Effector memory CD8-positive, alpha-beta T cell (primary cell): ENCODE results near the gene SPATA2.

ENCODE experiments used
- ATAC-seq: fragments of 150-1000 bp; cut with Tn5 transposase; replicated peaks from 2 replicates; pipeline ENCODE4 v1.10.0; 2021; ENCODE audit warnings: mild to moderate bottlenecking, moderate library complexity
- DNase-seq, 3 experiments: peaks; one replicate each; pipeline ENCODE4 v3.0.0; 2021
- H3K27ac Mint-ChIP-seq, 2 donors: one replicate each; pipeline ENCODE4 v1.8.0; 2022; ENCODE audit warnings: mild to moderate bottlenecking in 2 of 2, mixed read lengths in 2 of 2, moderate library complexity in 2 of 2
- H3K27me3 Mint-ChIP-seq, 2 donors: one replicate each; pipeline ENCODE4 v1.8.0; 2022; ENCODE audit warnings: mixed read lengths in 2 of 2
- H3K36me3 Mint-ChIP-seq: one replicate; pipeline ENCODE4 v1.8.0; 2022; ENCODE audit warnings: mild to moderate bottlenecking, moderate library complexity, mixed read lengths; ENCODE audit not compliant: insufficient read depth
- H3K4me1 Mint-ChIP-seq, 2 donors: one replicate each; pipeline ENCODE4 v1.8.0; 2022; ENCODE audit warnings: low read depth in 2 of 2, mixed read lengths in 2 of 2
- H3K4me3 Mint-ChIP-seq, 2 donors: one replicate each; pipeline ENCODE4 v1.8.0; 2022; ENCODE audit warnings: mild to moderate bottlenecking in 2 of 2, mixed read lengths in 2 of 2, moderate library complexity in 2 of 2
- H3K9me3 Mint-ChIP-seq, 2 donors: one replicate each; pipeline ENCODE4 v1.8.0; 2022; ENCODE audit warnings: mixed read lengths in 2 of 2

The SPATA2 gene

GRCh38 chr20:49880177-49880576, 35.2 kb downstream of the SPATA2 start:
- peaks cover 46% of the 10 kb centered on the region for H3K36me3 Mint-ChIP-seq
- no peaks in the 10 kb centered on the region for H3K27me3 Mint-ChIP-seq
- no peak for DNase-seq
- no peak overlapping the region for H3K4me3 Mint-ChIP-seq
- no peak for ATAC-seq
- no peaks in the 10 kb centered on the region for H3K9me3 Mint-ChIP-seq
- no peaks in the 10 kb centered on the region for H3K4me1 Mint-ChIP-seq
- H3K27ac Mint-ChIP-seq = peak overlapping the region in 1 of 2 donors; percentile 76

- H3K36me3 Mint-ChIP-seq = peaks cover 50% of the 10 kb centered on the region
- no peak overlapping the region for H3K4me3 Mint-ChIP-seq
- DNase-seq (no peak), ATAC-seq (no peak)
- H3K9me3 Mint-ChIP-seq = no peaks in the 10 kb centered on the region
- no peaks in the 10 kb centered on the region for H3K27me3 Mint-ChIP-seq
- H3K4me1 Mint-ChIP-seq = peaks cover 0 to 3% of the 10 kb centered on the region in 2 donors
- no peak overlapping the region for H3K27ac Mint-ChIP-seq
Measured at GRCh38 chr20:49878977-49879376, 36.4 kb downstream of the SPATA2 start.

- Mint-ChIP-seq H3K4me1 (peaks cover 0 to 3% of the 10 kb centered on the region in 2 donors), H3K27ac (peak overlapping the region in 1 of 2 donors; percentile 58), H3K27me3 (no peaks in the 10 kb centered on the region), H3K4me3 (no peak overlapping the region), H3K9me3 (no peaks in the 10 kb centered on the region), H3K36me3 (peaks cover 57% of the 10 kb centered on the region)
- DNase-seq (no peak), ATAC-seq (no peak)
Measured at GRCh38 chr20:49877386-49877921, 37.9 kb downstream of the SPATA2 start.

- no peak for ATAC-seq
- H3K4me3 Mint-ChIP-seq = no peak overlapping the region
- no peaks in the 10 kb centered on the region for H3K27me3 Mint-ChIP-seq
- H3K36me3 Mint-ChIP-seq = peaks cover 54% of the 10 kb centered on the region
- peaks cover 3 to 4% of the 10 kb centered on the region in 2 donors for H3K4me1 Mint-ChIP-seq
- H3K9me3 Mint-ChIP-seq = no peaks in the 10 kb centered on the region
- no peak for DNase-seq
- H3K27ac Mint-ChIP-seq = peak overlapping the region; percentile 79 to 80
Measured at GRCh38 chr20:49874696-49875095, 40.6 kb downstream of the SPATA2 start.

DNA sequence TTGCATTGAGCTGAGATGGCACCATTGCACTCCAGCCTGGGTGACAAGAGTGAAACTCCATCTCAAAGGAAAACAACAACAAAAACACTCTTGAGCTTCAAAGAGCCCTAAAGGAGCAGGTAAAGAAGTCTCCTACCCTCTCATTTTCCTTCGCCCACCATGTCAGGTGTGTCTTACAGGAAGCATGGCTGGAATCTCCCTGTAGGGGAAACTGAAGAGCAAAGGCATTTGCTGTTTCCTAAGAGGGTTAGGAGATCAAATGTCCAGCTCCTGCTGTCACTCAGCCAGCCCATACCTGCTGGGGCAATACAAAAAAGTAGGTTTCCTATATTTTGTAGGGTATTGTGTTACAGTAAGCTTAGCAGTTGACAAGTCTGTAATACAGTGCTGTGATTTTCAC, 43.3 kb downstream of the SPATA2 start:
- no peaks in the 10 kb centered on the region for H3K9me3 Mint-ChIP-seq
- no peaks in the 10 kb centered on the region for H3K27me3 Mint-ChIP-seq
- DNase-seq (no peak), ATAC-seq (no peak)
- no peak overlapping the region for H3K27ac Mint-ChIP-seq
- H3K4me1 Mint-ChIP-seq = peaks cover 3 to 4% of the 10 kb centered on the region in 2 donors
- H3K36me3 Mint-ChIP-seq = peaks cover 43% of the 10 kb centered on the region
- H3K4me3 Mint-ChIP-seq = no peak overlapping the region

DNA sequence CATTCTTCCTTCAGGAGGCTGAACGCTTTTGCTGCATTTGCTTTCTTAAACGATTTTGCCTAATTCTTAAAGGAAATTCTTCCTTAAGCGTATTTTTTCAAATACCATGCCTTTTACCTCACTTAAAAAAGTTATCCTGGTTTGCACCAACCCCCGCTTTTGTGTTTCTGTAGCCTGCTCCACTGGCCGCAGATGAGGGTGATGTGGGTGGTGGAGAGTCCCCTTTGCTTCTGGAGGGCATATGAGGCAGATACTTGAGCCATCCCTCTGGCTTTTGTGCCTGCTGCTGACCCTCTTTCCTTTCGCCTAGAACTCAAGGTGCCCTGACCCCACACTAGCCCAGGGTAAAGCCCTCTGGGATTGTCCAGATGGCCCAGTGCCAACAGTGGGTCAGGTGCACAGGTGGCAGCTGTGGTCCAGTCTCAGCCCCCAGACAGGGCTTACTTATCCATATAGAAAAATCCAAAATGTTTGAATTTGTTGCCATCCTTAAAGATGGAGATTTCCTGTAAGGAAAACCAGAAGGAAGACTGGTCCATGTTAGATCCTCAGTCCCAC, 43.9 kb downstream of the SPATA2 start:
- no peaks in the 10 kb centered on the region for H3K9me3 Mint-ChIP-seq
- ATAC-seq = no peak
- peaks cover 3 to 4% of the 10 kb centered on the region in 2 donors for H3K4me1 Mint-ChIP-seq
- H3K4me3 Mint-ChIP-seq = no peak overlapping the region
- no peak for DNase-seq
- peaks cover 38% of the 10 kb centered on the region for H3K36me3 Mint-ChIP-seq
- H3K27ac Mint-ChIP-seq = no peak overlapping the region
- no peaks in the 10 kb centered on the region for H3K27me3 Mint-ChIP-seq

- Mint-ChIP-seq H3K4me3 (no peak overlapping the region), H3K27me3 (no peaks in the 10 kb centered on the region), H3K27ac (peak overlapping the region; percentile 15 to 54), H3K9me3 (no peaks in the 10 kb centered on the region), H3K36me3 (peaks cover 41% of the 10 kb centered on the region), H3K4me1 (peaks cover 3 to 4% of the 10 kb centered on the region in 2 donors)
- DNase-seq (no peak), ATAC-seq (no peak)
Measured at GRCh38 chr20:49870261-49870660, 45.1 kb downstream of the SPATA2 start.

GRCh38 chr20:49868964-49869363, 46.4 kb downstream of the SPATA2 start:
- Mint-ChIP-seq H3K27ac (peak overlapping the region in 1 of 2 donors; percentile 69), H3K36me3 (peaks cover 44% of the 10 kb centered on the region), H3K9me3 (no peaks in the 10 kb centered on the region), H3K27me3 (no peaks in the 10 kb centered on the region), H3K4me3 (no peak overlapping the region), H3K4me1 (peaks cover 0 to 4% of the 10 kb centered on the region in 2 donors)
- ATAC-seq (no peak), DNase-seq (no peak)

DNA sequence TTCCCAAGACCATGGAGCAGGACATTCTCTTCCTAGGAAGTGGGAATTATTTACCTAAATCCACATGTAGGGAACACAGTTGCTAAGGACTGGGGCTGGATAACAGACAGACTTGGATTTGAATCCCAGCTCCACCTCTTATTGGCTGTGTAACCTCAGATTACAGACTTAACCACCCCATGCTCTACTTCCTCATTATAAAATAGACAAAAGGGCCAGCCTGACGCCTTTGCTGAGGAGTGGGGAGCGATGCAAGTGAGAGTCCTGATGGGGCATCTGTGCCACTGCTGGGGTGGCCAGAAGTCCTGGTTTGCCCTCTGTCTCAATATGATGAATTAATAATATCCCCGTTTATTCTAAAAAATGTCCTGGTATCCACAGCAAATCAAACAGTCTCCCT, 46.8 kb downstream of the SPATA2 start:
- peaks cover 39% of the 10 kb centered on the region for H3K36me3 Mint-ChIP-seq

GRCh38 chr20:49867453-49868215, 47.7 kb downstream of the SPATA2 start:
- ATAC-seq = no peak
- H3K36me3 Mint-ChIP-seq = peaks cover 32% of the 10 kb centered on the region

More for the DNA sequence above, 46.8 kb downstream of the SPATA2 start:
- no peak overlapping the region for H3K4me3 Mint-ChIP-seq
- DNase-seq = no peak
- H3K4me1 Mint-ChIP-seq = peaks cover 0 to 4% of the 10 kb centered on the region in 2 donors
- no peaks in the 10 kb centered on the region for H3K27me3 Mint-ChIP-seq
- peak overlapping the region in 1 of 2 donors; percentile 69 for H3K27ac Mint-ChIP-seq
- H3K9me3 Mint-ChIP-seq = no peaks in the 10 kb centered on the region
- ATAC-seq = no peak

GRCh38 chr20:49866051-49866450, 49.3 kb downstream of the SPATA2 start:
- Mint-ChIP-seq H3K27ac (no peak overlapping the region), H3K4me3 (no peak overlapping the region), H3K36me3 (peaks cover 37% of the 10 kb centered on the region), H3K4me1 (peaks cover 0 to 4% of the 10 kb centered on the region in 2 donors), H3K27me3 (no peaks in the 10 kb centered on the region), H3K9me3 (no peaks in the 10 kb centered on the region)
- DNase-seq (no peak), ATAC-seq (no peak)

More at GRCh38 chr20:49867453-49868215, 47.7 kb downstream of the SPATA2 start:
- no peak for DNase-seq
- peaks cover 0 to 4% of the 10 kb centered on the region in 2 donors for H3K4me1 Mint-ChIP-seq
- H3K27me3 Mint-ChIP-seq = no peaks in the 10 kb centered on the region
- H3K4me3 Mint-ChIP-seq = no peak overlapping the region
- H3K27ac Mint-ChIP-seq = peak overlapping the region in 1 of 2 donors; percentile 69
- H3K9me3 Mint-ChIP-seq = no peaks in the 10 kb centered on the region

DNA sequence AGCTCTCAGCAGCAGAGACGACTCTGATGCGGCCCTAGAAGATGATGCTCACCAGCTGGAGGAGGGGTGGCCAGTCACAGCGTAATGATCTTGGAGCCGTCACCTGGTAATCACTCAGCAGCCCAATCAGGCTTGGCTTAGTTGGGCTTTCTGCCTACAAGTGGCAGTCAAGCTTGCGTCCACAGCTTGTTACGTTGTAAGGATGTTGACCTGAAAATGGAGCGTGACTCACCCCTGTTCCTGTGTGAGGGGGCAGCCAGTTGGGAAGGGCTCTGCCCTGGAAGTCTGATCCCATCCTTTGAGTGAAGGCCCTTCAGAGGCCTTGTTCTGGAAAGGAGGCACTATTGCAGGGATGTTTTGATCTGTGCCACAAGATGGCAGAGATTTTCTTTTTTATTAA, 49.8 kb downstream of the SPATA2 start:
- H3K4me3 Mint-ChIP-seq = no peak overlapping the region
- H3K4me1 Mint-ChIP-seq = peaks cover 3 to 9% of the 10 kb centered on the region in 2 donors
- peaks cover 42% of the 10 kb centered on the region for H3K36me3 Mint-ChIP-seq
- no peak for ATAC-seq
- no peaks in the 10 kb centered on the region for H3K27me3 Mint-ChIP-seq
- no peak overlapping the region for H3K27ac Mint-ChIP-seq
- H3K9me3 Mint-ChIP-seq = no peaks in the 10 kb centered on the region
- DNase-seq = no peak

DNA sequence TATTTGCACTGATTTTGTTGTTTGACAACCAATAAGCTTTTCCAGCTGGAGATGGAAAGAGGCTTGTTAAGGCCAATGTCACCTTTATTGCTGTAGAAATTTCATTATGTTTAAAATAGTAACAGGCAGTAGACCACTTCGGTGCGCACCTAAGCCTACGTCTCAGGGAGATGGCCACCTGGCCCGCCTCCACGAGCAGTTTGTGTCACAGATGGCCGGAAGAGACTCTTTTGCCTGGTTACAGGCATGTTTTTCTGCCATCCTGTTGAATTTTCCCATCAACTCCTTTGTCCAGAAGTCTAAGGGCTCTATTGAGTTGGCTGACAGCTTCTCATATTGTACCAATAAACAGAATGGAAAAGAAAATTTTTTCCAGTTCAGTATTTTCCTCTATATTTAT, 51.7 kb downstream of the SPATA2 start:
- peaks cover 3 to 5% of the 10 kb centered on the region in 2 donors for H3K4me1 Mint-ChIP-seq
- H3K4me3 Mint-ChIP-seq = no peak overlapping the region
- H3K9me3 Mint-ChIP-seq = no peaks in the 10 kb centered on the region
- DNase-seq (no peak), ATAC-seq (no peak)
- no peaks in the 10 kb centered on the region for H3K27me3 Mint-ChIP-seq
- peaks cover 41% of the 10 kb centered on the region for H3K36me3 Mint-ChIP-seq
- no peak overlapping the region for H3K27ac Mint-ChIP-seq
